ENCODE results near the gene SHLD1. TPM values are rescaled to one million over a fixed set of nuclear protein-coding genes. Genes with fewer than 3 reads are reported as not detected.

The SHLD1 gene
- total RNA-seq, 3 donors from 2014 or later (not counting 1 experiment from before 2014, with no cell fraction given) = 6.6 to 12.2 (median 8.3) TPM

DNA sequence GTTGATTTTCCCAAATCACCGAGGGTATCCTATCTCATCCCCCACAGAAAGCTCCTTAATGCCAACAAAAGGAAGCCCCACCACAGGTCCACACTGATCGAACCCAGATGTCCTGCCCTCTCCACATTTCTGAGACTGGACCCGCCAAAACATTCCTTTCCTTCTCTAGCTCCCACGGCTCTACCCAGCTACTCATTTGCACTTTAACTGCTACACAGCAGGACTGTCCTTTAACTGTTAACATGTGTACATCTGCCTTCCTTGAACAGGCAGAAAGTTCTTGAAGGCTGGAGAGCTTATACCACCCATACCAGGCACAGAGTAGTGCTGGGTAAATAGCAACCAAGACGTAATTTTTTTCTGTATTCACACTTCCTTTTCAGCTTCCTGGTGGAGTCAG lies 131.5 kb downstream of the SHLD1 start:
- Mint-ChIP-seq H3K27ac (no peak overlapping the region), H3K36me3 (no peaks in the 10 kb centered on the region), H3K9me3 (no peaks in the 10 kb centered on the region), H3K4me3 (no peak overlapping the region), H3K4me1 (peaks cover 11 to 13% of the 10 kb centered on the region in 2 donors), H3K27me3 (ENCODE audit: low read depth in 2 of 2) (peaks cover 0 to 5% of the 10 kb centered on the region in 2 donors)
- Histone ChIP-seq H3K36me3 (ENCODE audit: control insufficient read depth, insufficient read depth, low read length) (no peaks in the 10 kb centered on the region), H3K4me1 (ENCODE audit: control insufficient read depth, insufficient read depth, low read length) (no peaks in the 10 kb centered on the region), H3K27ac (ENCODE audit: low read length) (no peak overlapping the region), H3K27me3 (ENCODE audit: control insufficient read depth, insufficient read depth, low read length) (no peaks in the 10 kb centered on the region), H3K9me3 (ENCODE audit: control insufficient read depth, insufficient read depth, low read length) (no peaks in the 10 kb centered on the region), H3K4me3 (ENCODE audit: low read length) (no peak overlapping the region)
- TF ChIP-seq, protein P1, sequence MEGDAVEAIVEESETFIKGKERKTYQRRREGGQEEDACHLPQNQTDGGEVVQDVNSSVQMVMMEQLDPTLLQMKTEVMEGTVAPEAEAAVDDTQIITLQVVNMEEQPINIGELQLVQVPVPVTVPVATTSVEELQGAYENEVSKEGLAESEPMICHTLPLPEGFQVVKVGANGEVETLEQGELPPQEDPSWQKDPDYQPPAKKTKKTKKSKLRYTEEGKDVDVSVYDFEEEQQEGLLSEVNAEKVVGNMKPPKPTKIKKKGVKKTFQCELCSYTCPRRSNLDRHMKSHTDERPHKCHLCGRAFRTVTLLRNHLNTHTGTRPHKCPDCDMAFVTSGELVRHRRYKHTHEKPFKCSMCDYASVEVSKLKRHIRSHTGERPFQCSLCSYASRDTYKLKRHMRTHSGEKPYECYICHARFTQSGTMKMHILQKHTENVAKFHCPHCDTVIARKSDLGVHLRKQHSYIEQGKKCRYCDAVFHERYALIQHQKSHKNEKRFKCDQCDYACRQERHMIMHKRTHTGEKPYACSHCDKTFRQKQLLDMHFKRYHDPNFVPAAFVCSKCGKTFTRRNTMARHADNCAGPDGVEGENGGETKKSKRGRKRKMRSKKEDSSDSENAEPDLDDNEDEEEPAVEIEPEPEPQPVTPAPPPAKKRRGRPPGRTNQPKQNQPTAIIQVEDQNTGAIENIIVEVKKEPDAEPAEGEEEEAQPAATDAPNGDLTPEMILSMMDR (IDR thresholded peaks at IDR 0.05) = no peak
- DNase-seq (no peak), ATAC-seq (no peak)
- intact Hi-C loops (cut with micrococcal nuclease) = no loop called here
- 71% methylated on average over 5 of the region's 5 CpGs for WGBS (ENCODE audit: insufficient coverage)

DNA sequence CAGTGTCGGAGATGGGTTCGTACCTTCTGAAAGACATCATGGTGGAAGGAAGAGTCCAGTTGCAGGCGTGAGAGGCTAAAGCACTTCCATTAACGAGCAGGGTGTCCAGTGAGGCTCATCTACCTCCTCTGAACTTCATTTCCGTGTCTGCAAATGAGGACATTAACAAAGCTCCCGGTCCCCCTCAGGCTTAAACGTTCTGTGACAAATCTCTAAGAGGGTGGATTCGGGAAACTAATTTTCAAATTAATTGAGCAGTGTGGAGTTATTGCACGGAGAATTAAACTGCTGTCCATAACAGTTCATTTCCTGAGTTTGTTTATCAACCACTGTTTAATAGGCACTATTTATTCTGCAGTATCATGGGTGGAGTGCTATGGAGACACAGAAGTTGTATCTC lies 132.0 kb downstream of the SHLD1 start:
- Histone ChIP-seq H3K9me3 (ENCODE audit: control insufficient read depth, insufficient read depth, low read length) (no peaks in the 10 kb centered on the region), H3K4me3 (ENCODE audit: low read length) (no peak overlapping the region), H3K36me3 (ENCODE audit: control insufficient read depth, insufficient read depth, low read length) (no peaks in the 10 kb centered on the region), H3K27ac (ENCODE audit: low read length) (no peak overlapping the region), H3K4me1 (ENCODE audit: control insufficient read depth, insufficient read depth, low read length) (no peaks in the 10 kb centered on the region), H3K27me3 (ENCODE audit: control insufficient read depth, insufficient read depth, low read length) (no peaks in the 10 kb centered on the region)
- ATAC-seq = no peak
- WGBS (ENCODE audit: insufficient coverage) = 81% methylated on average over 9 of the region's 9 CpGs
- H3K4me1 Mint-ChIP-seq = peaks cover 11 to 13% of the 10 kb centered on the region in 2 donors
- peaks cover 0 to 5% of the 10 kb centered on the region in 2 donors for H3K27me3 Mint-ChIP-seq (ENCODE audit: low read depth in 2 of 2)
- intact Hi-C loops (cut with micrococcal nuclease) = no loop called here
- H3K9me3 Mint-ChIP-seq = no peaks in the 10 kb centered on the region
- no peak overlapping the region for H3K27ac Mint-ChIP-seq
- no peaks in the 10 kb centered on the region for H3K36me3 Mint-ChIP-seq
- H3K4me3 Mint-ChIP-seq = no peak overlapping the region
- DNase-seq = no peak
- TF ChIP-seq, protein P1 (IDR thresholded peaks at IDR 0.05) = no peak

- no peaks in the 10 kb centered on the region for H3K9me3 ChIP-seq (ENCODE audit: control insufficient read depth, insufficient read depth, low read length)
- ATAC-seq = no peak
- no peak for DNase-seq
- no peaks in the 10 kb centered on the region for H3K36me3 Mint-ChIP-seq
- H3K4me1 Mint-ChIP-seq = peaks cover 7 to 8% of the 10 kb centered on the region in 2 donors
- no peaks in the 10 kb centered on the region for H3K36me3 ChIP-seq (ENCODE audit: control insufficient read depth, insufficient read depth, low read length)
- no peak overlapping the region for H3K4me3 Mint-ChIP-seq
- WGBS (ENCODE audit: insufficient coverage) = 94% methylated on average over 8 of the region's 8 CpGs
- H3K4me1 ChIP-seq (ENCODE audit: control insufficient read depth, insufficient read depth, low read length) = no peaks in the 10 kb centered on the region
- intact Hi-C loops (cut with micrococcal nuclease) = no loop called here
- peaks cover 0 to 10% of the 10 kb centered on the region in 2 donors for H3K27me3 Mint-ChIP-seq (ENCODE audit: low read depth in 2 of 2)
- TF ChIP-seq, protein P1 (IDR thresholded peaks at IDR 0.05) = no peak
- H3K9me3 Mint-ChIP-seq = no peaks in the 10 kb centered on the region
- H3K27ac ChIP-seq (ENCODE audit: low read length) = no peak overlapping the region
- no peak overlapping the region for H3K27ac Mint-ChIP-seq
- no peaks in the 10 kb centered on the region for H3K27me3 ChIP-seq (ENCODE audit: control insufficient read depth, insufficient read depth, low read length)
- no peak overlapping the region for H3K4me3 ChIP-seq (ENCODE audit: low read length)
Observed at GRCh38 chr20:5884465-5885335, 134.5 kb downstream of the SHLD1 start.

All from natural killer cell (primary cell).